Measurements from ENCODE around the gene SLC43A2.

- TF ChIP-seq CTCF (IDR thresholded peaks at IDR 0.05; ENCODE audit: poor library complexity, severe bottlenecking) (no peak), TAF1 (IDR thresholded peaks at IDR 0.05; ENCODE audit: low read depth) (no peak), POLR2AphosphoS5 (IDR thresholded peaks at IDR 0.05) (no peak), EZH2 (IDR thresholded peaks at IDR 0.05; ENCODE audit: borderline replicate concordance, insufficient read depth, low read length, poor library complexity, severe bottlenecking) (no peak), EP300 (conservative IDR thresholded peaks at IDR 0.05; ENCODE audit: poor library complexity, severe bottlenecking) (no peak), REST (IDR thresholded peaks at IDR 0.05; ENCODE audit: borderline replicate concordance) (no peak)
Measured at GRCh38 chr17:1608676-1609075, 20.0 kb downstream of the SLC43A2 start.
